AG04449 (cell line): ENCODE results near the gene BBS1.
A peak's percentile ranks its signal among the peaks of the same experiment; 100 is the strongest.

Experiments
- CTCF ChIA-PET: fragments of 350-600 bp; formaldehyde crosslinking; extraction: SDS; loops from one replicate; lab custom pipeline; 2021; ENCODE audit warnings: antibody characterized with exemption; lab: Yijun Ruan, JAX
- POLR2A ChIA-PET: fragments of 400-600, 350-600 bp; formaldehyde crosslinking; extraction: SDS; loops from one replicate; lab custom pipeline; 2020; ENCODE audit warnings: antibody characterized with exemption, inconsistent platforms; lab: Yijun Ruan, JAX
- DNase-seq: peaks from one replicate; pipeline ENCODE4 v3.0.0-alpha.2; 2010; ENCODE audit warnings: low read depth, low spot score
- H3K4me3 ChIP-seq: 2 replicates; pipeline ENCODE4 v1.5.1; 2011; ENCODE audit warnings: low read depth, mild to moderate bottlenecking, control low read depth, low read length
- TF ChIP-seq, protein P1 (sequence below): IDR thresholded peaks from one replicate; pipeline ENCODE4 v1.5.1; 2011; ENCODE audit warnings: mild to moderate bottlenecking, moderate library complexity, low read length, control low read depth, inconsistent platforms; ENCODE audit not compliant: insufficient read depth; ENCODE audit errors: missing control alignments

BBS1 gene

DNA sequence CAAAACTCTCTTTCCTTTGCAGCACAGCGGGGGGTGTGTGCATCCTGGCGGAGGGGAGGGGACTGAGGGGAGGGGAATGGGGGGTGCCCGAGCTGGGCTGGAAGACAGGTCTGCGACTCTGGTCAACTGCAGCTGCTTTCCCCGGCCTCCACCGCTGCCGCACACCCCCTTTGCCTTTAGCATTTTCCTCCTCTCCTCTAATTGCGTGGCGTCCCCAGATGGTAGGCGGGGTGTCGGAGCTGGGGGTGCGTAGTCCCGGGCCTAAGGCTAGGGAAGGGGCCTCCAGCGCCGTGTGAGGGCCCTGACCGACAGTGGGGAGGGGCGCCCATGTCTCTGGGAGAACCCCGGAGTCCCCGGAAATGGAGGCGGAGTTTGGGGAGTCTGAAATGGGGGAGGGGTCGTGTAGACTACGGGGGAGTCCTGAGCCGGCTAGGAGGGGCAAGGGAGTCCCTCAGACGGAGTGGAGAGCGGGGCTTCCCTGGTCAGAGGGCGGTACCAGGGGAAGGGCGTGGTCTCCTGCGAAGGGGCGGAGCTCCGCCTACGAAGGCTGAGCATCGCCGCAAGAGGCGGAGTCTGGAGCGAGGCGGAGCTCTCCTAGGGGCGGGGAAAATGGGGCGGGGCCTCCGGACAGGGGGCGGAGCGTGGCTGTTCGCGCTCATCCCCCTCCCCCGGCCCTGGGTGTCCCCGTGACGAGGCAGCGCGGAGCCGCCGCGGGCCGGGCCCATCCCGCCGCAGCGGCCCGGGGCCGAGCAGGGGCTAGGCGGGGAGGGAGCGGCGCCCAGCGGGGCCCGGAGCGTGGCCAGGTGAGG is 44.0 kb upstream of the BBS1 start, which contains the start of gene PELI3:
Gene PELI3, plus strand, starts transcription at position 681 of the 809 bp plus-strand sequence. CDS start 1,224 bp downstream, outside the sequence.
- POLR2A ChIA-PET, result interaction anchor here (0.6 to 1.6 kb wide), 6 partner anchors 14 to 211 kb away, joined by 3 to 9 read pairs (median 3); partner anchors contain the start of genes DPP3, MRPL11 and RBM4B
- CTCF ChIA-PET, result interaction anchor here (1.0 to 6.0 kb wide), 8 partner anchors 12 to 212 kb away, joined by 3 to 66 read pairs (median 6); partner anchors contain the start of genes DPP3, MRPL11 and RBM4B
- H3K4me3 ChIP-seq, result peak within 1 kb of the TSS; percentile 69
- TF ChIP-seq, protein P1, sequence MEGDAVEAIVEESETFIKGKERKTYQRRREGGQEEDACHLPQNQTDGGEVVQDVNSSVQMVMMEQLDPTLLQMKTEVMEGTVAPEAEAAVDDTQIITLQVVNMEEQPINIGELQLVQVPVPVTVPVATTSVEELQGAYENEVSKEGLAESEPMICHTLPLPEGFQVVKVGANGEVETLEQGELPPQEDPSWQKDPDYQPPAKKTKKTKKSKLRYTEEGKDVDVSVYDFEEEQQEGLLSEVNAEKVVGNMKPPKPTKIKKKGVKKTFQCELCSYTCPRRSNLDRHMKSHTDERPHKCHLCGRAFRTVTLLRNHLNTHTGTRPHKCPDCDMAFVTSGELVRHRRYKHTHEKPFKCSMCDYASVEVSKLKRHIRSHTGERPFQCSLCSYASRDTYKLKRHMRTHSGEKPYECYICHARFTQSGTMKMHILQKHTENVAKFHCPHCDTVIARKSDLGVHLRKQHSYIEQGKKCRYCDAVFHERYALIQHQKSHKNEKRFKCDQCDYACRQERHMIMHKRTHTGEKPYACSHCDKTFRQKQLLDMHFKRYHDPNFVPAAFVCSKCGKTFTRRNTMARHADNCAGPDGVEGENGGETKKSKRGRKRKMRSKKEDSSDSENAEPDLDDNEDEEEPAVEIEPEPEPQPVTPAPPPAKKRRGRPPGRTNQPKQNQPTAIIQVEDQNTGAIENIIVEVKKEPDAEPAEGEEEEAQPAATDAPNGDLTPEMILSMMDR, result no peak
- DNase-seq, result peak; percentile 41

DNA sequence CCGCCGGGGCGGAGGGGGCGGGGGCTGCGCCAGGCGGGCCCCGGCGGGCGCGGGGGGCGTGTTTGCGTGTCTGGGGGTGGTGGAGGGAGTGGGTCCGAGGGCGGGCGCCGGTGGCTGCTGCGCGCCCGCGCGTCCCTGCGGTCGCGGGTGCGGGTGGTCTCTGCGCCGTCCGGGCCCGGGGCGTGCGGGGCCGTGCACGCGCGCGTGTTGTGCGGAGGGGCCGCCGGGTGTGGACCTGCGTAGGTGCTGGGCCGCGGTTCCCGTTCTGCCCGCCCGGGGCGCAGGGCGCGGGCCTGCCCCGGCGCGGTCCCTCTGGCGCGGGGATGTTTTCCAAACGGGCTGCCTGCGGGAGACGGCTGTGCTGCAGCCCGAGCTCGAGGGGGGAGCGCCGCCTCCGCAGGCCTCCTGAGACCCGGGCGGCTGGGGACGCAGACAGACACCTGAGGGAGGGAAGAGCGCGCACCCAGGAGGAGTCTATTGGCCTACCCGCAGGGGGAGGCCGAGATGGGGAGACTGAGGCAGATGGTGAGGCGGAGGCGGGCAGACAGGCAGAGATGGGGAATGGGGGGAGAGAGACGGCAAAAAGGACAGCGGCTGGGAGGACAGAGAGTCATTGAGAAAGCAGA is 43.3 kb upstream of the BBS1 start:
- peak overlapping the region; percentile 69 for H3K4me3 ChIP-seq
- no peak for DNase-seq
- POLR2A ChIA-PET, result interaction anchor here (0.6 to 1.6 kb wide), 3 partner anchors 13 to 39 kb away, joined by 3 to 9 read pairs (median 9); partner anchors contain the start of genes DPP3 and MRPL11
- TF ChIP-seq, protein P1, result peak; percentile 34
- CTCF ChIA-PET, result interaction anchor here (1.0 to 6.0 kb wide), 8 partner anchors 11 to 211 kb away, joined by 3 to 66 read pairs (median 6); partner anchors contain the start of genes DPP3, MRPL11 and RBM4B

DNA sequence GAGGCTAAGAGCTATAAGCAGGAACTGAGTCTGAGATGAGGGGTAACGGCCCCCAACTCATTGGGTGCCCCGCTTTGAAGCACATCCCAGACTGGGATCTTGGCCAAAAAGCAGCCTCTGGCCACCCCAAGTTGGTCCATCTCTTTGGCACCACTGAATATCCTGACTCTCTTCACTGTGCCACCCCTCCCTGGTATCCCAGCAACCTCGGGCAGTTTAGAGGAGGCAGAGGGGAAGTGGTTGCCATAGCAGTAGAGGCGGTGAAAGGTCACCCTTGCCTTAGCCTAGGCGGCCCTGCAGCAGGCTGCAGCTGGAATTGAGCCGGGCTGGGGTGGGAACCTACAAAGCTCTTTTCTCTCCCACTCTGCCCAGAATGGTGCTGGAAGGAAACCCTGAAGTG is 42.7 kb upstream of the BBS1 start:
- H3K4me3 ChIP-seq, result peak overlapping the region; percentile 69
- CTCF ChIA-PET, result interaction anchor here (1.1 to 6.0 kb wide), 5 partner anchors 11 to 211 kb away, joined by 3 to 66 read pairs (median 8); partner anchors contain the start of genes DPP3, MRPL11 and RBM4B
- no peak for DNase-seq
- POLR2A ChIA-PET, result interaction anchor here (1.6 kb wide), 1 partner anchor 29 kb away, joined by 9 read pairs; the partner anchor contains the start of gene MRPL11
- TF ChIP-seq, protein P1, result no peak

DNA sequence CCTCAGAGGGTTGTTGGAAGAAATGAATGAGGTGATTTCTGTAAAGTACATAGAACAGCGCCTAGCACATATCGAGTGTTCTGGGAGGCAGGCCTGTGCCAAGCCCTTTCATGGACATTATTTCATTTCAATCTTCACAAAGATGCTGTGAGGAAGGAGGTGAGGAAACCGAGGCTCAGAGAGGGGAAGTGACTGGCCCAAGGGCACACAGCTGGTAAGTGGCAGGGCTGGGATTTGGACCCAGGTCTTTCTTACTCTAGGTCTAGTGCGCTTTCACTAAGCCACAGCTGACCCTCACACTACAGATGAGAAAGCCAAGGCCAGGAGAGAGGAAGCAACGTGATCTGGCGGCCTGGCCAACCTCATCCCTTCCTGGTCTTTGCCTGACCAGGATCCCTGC is 41.7 kb upstream of the BBS1 start:
- TF ChIP-seq, protein P1, result no peak
- CTCF ChIA-PET, result interaction anchor here (0.9 to 6.0 kb wide), 7 partner anchors 10 to 82 kb away, joined by 3 to 66 read pairs (median 4); partner anchors contain the start of genes DPP3 and MRPL11
- POLR2A ChIA-PET, result interaction anchor here (1.6 kb wide), 1 partner anchor 11 kb away, joined by 8 read pairs; the partner anchor contains the start of gene DPP3
- DNase-seq, result no peak
- H3K4me3 ChIP-seq, result no peak overlapping the region

DNA sequence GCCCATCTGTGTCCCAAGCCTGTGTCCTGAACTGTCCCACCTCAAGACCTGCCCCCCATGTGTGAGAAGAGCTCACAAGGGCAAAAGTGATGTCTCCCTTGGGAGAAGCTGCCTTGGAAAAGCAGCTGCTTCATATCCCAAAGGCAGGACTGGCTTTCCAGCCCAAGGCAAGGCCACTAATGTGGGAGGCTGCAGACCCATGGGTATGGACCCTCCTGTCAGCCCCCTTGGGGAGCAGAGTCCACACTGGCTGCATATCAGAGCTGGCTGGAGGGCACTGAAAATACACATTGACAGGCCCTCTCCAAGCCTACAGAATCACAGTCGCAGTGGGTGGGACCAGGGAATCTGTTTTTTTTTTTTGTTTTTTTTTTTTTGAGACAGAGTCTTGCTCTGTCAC is 41.0 kb upstream of the BBS1 start:
- ChIA-PET POLR2A (interaction anchor here (1.6 kb wide), 1 partner anchor 11 kb away, joined by 8 read pairs; the partner anchor contains the start of gene DPP3), CTCF (interaction anchor here (0.7 to 6.0 kb wide), 8 partner anchors 9 to 83 kb away, joined by 3 to 66 read pairs (median 4); partner anchors contain the start of genes DPP3 and MRPL11)
- TF ChIP-seq, protein P1, result no peak

More for the DNA sequence above, 41.0 kb upstream of the BBS1 start:
- no peak overlapping the region for H3K4me3 ChIP-seq
- DNase-seq, result no peak
